ENCODE results near the gene OR52L1.

Gene OR52L1

DNA sequence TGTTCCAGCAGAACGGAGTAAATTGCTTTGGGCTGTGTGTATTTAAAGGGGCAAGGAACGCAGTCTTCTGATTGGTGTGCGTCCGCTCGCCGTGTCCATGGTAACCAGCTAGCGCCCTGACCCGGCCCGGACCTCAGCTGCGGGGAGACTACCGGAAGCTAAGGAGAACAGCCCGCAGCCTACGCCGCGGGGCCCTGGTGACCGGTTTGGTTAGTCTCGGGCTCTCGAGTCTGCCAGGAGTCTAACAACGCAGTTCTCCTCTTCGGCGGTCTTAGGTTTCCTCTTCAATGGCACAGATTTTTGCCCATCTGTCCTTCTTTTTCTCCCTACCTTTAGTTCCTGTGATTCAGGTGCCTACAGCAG, 48.2 kb downstream of the OR52L1 start (continued):
- no peak for TF ChIP-seq ZNF518A (tag by site-specific recombination; conservative IDR thresholded peaks at IDR 0.05; ENCODE audit: low read depth)
- TF ChIP-seq ZBTB26 (tag by site-specific recombination; optimal IDR thresholded peaks at IDR 0.05), result no peak

- no peaks in the 10 kb centered on the region for H3K9me3 ChIP-seq (ENCODE audit: control insufficient read depth, insufficient read depth, low read depth, low read length)
- H3K4me1 ChIP-seq (ENCODE audit: control insufficient read depth, insufficient read depth, low read length), result no peaks in the 10 kb centered on the region
- ChIA-PET POLR2A (no interaction called here), CTCF (no interaction called here)
- no peaks in the 10 kb centered on the region for H3K36me3 ChIP-seq (ENCODE audit: control insufficient read depth in 2 of 2, insufficient read depth in 1 of 2, low read length in 2 of 2)
- no peak overlapping the region for H3K27ac ChIP-seq (ENCODE audit: extremely low read depth, low read depth, low read length)
- TF ChIP-seq MZF1 (tag by site-specific recombination; IDR thresholded peaks at IDR 0.05; ENCODE audit: borderline replicate concordance), result no peak
- TF ChIP-seq ZNF148 (tag by site-specific recombination; IDR thresholded peaks at IDR 0.05; ENCODE audit: borderline replicate concordance), result no peak
- no peak for TF ChIP-seq ZNF157 (tag by site-specific recombination; IDR thresholded peaks at IDR 0.05)
- TF ChIP-seq ZNF626 (tag by site-specific recombination; IDR thresholded peaks at IDR 0.05), result no peak
- TF ChIP-seq ZNF707 (tag by site-specific recombination; IDR thresholded peaks at IDR 0.05), result no peak
- no peak for TF ChIP-seq ZNF561 (tag by site-specific recombination; IDR thresholded peaks at IDR 0.05; ENCODE audit: borderline replicate concordance)
- TF ChIP-seq ZNF214 (tag by site-specific recombination; IDR thresholded peaks at IDR 0.05; ENCODE audit: borderline replicate concordance), result no peak
- TF ChIP-seq ZNF354C (tag by site-specific recombination; IDR thresholded peaks at IDR 0.05; ENCODE audit: borderline replicate concordance, low read depth), result no peak
- no peak for TF ChIP-seq ZNF510 (tag by site-specific recombination; IDR thresholded peaks at IDR 0.05; ENCODE audit: insufficient replicate concordance)
- no peak for TF ChIP-seq ZNF600 (tag by site-specific recombination; IDR thresholded peaks at IDR 0.05)
- H3K4me3 ChIP-seq (ENCODE audit: low read depth, low read length), result no peak overlapping the region
These were observed 48.8 kb downstream of the OR52L1 start for GRCh38 chr11:5937868-5938602.

Data from HEK293 (cell line).